Left lung (tissue), 10 donors: Measurements from ENCODE around the gene IMMP1L. TPM values are rescaled to one million over a fixed set of nuclear protein-coding genes. Genes with fewer than 3 reads are reported as not detected.

Experiments used
- ATAC-seq: fragments of 200-7000 bp; cut with Tn5 transposase; one replicate; pipeline ENCODE4 v1.9.1; 2020; ENCODE audit warnings: moderate library complexity
- DNase-seq, 4 donors: peaks; one replicate each; pipeline ENCODE4 v3.0.0-alpha.2; 2013 to 2020
- H3K27ac ChIP-seq, 2 donors: fragments of 200-600 bp; sonication (generic) in 1 of 2; one replicate each; pipeline versions ENCODE4 v1.5.0 to v1.8.0; 2020 to 2021
- H3K27me3 ChIP-seq, 2 donors: fragments of 200-600 bp; sonication (generic) in 1 of 2; one replicate each; pipeline versions ENCODE4 v1.5.0 to v1.8.0; 2020 to 2021
- H3K36me3 ChIP-seq, 2 donors: fragments of 200-600 bp; sonication (generic) in 1 of 2; one replicate each; pipeline versions ENCODE4 v1.5.0 to v1.8.0; 2020 to 2021
- H3K4me1 ChIP-seq, 2 donors: fragments of 200-600 bp; one replicate each; pipeline ENCODE4 v1.8.0; 2021
- H3K4me3 ChIP-seq, 2 donors: fragments of 200-600 bp; sonication (generic) in 1 of 2; one replicate each; pipeline versions ENCODE4 v1.5.0 to v1.8.0; 2020 to 2021; ENCODE audit warnings: mild to moderate bottlenecking in 1 of 2
- H3K9me3 ChIP-seq, 2 donors: fragments of 200-600 bp; sonication (generic) in 1 of 2; one replicate each; pipeline versions ENCODE4 v1.5.0 to v1.8.0; 2020 to 2021
- CTCF ChIP-seq, 2 donors: fragments of 200-600 bp; sonication (generic) in 1 of 2; IDR thresholded peaks; one replicate each; pipeline versions ENCODE4 v1.5.0 to v1.8.0; 2021; ENCODE audit warnings: antibody characterized with exemption in 2 of 2
- intact Hi-C, 2 donors: fragments of 100-400 bp; cut with DNase I; formaldehyde crosslinking; loops; one replicate each; pipeline versions ENCODE4 v1.11.2 to v1.14.2; 2022
- polyA plus RNA-seq, 6 donors: library from polyadenylated mRNA; unstranded; fragments of 120-200 nt; gene quantifications; one replicate each; pipeline ENCODE4 v1.2.1, GENCODE V29; 2013; ENCODE audit not compliant: insufficient read length in 6 of 6
- total RNA-seq, 2 donors: library from RNA; stranded (reverse); fragmentation: NEBNext Ultra II Directional; extraction: Animal tissue kit (Norgen Biotek cat#: 25700); gene quantifications; one replicate each; pipeline ENCODE4 v1.2.1, GENCODE V29; 2021
- donor health status: DM: no; HTN: yes; CAD: no.
- donor health status: DM: no; HTN: no; CAD: no.

The IMMP1L gene
- total and polyA plus RNA-seq, 8 donors: 15.8 to 51.3 (median 44.4) TPM

- H3K27ac ChIP-seq: no peak overlapping the region
- no peaks in the 10 kb centered on the region for H3K4me1 ChIP-seq
- H3K9me3 ChIP-seq: no peaks in the 10 kb centered on the region
- H3K27me3 ChIP-seq: no peaks in the 10 kb centered on the region
- no peak for TF ChIP-seq CTCF (IDR thresholded peaks at IDR 0.05)
- DNase-seq: no peak
- ATAC-seq: no peak
- no peaks in the 10 kb centered on the region for H3K36me3 ChIP-seq
- H3K4me3 ChIP-seq: no peak overlapping the region
- intact Hi-C loops: no loop called here
Measured at GRCh38 chr11:31422703-31423102, 86.7 kb downstream of the IMMP1L start.

- no peak for TF ChIP-seq CTCF (IDR thresholded peaks at IDR 0.05)
- no peaks in the 10 kb centered on the region for H3K27me3 ChIP-seq
- H3K27ac ChIP-seq: no peak overlapping the region
- intact Hi-C loops: no loop called here
- no peak for ATAC-seq
- H3K36me3 ChIP-seq: no peaks in the 10 kb centered on the region
- no peaks in the 10 kb centered on the region for H3K9me3 ChIP-seq
- no peaks in the 10 kb centered on the region for H3K4me1 ChIP-seq
- H3K4me3 ChIP-seq: no peak overlapping the region
- no peak for DNase-seq
Measured at GRCh38 chr11:31421820-31422219, 87.6 kb downstream of the IMMP1L start.

- intact Hi-C loops: no loop called here
- no peaks in the 10 kb centered on the region for H3K27me3 ChIP-seq
- DNase-seq: no peak
- H3K4me3 ChIP-seq: no peak overlapping the region
- H3K27ac ChIP-seq: no peak overlapping the region
- no peaks in the 10 kb centered on the region for H3K4me1 ChIP-seq
- no peaks in the 10 kb centered on the region for H3K9me3 ChIP-seq
- ATAC-seq: no peak
- TF ChIP-seq CTCF (IDR thresholded peaks at IDR 0.05): no peak
- no peaks in the 10 kb centered on the region for H3K36me3 ChIP-seq
Measured at GRCh38 chr11:31419669-31420068, 89.8 kb downstream of the IMMP1L start.

GRCh38 chr11:31419138-31419537 lies 90.3 kb downstream of the IMMP1L start:
- Histone ChIP-seq H3K4me3 (no peak overlapping the region), H3K4me1 (no peaks in the 10 kb centered on the region), H3K27ac (no peak overlapping the region), H3K9me3 (no peaks in the 10 kb centered on the region), H3K27me3 (no peaks in the 10 kb centered on the region), H3K36me3 (no peaks in the 10 kb centered on the region)
- TF ChIP-seq CTCF (IDR thresholded peaks at IDR 0.05): no peak
- ATAC-seq: no peak
- DNase-seq: no peak
- intact Hi-C loops: no loop called here

GRCh38 chr11:31417816-31418215 lies 91.6 kb downstream of the IMMP1L start:
- Histone ChIP-seq H3K9me3 (no peaks in the 10 kb centered on the region), H3K4me3 (no peak overlapping the region), H3K27ac (no peak overlapping the region), H3K4me1 (no peaks in the 10 kb centered on the region), H3K27me3 (no peaks in the 10 kb centered on the region), H3K36me3 (no peaks in the 10 kb centered on the region)
- ATAC-seq (no peak), DNase-seq (no peak)
- no peak for TF ChIP-seq CTCF (IDR thresholded peaks at IDR 0.05)
- intact Hi-C loops: no loop called here
